Activated CD4-positive, alpha-beta T cell treated with anti-CD3 and anti-CD28 coated beads, Interleukin-2, amount 10 ng/mL, durations not matched to agents 7 days and 5 days (primary cell): ENCODE results near the gene STRN4. TPM values are rescaled to one million over a fixed set of nuclear protein-coding genes. Genes with fewer than 3 reads are reported as not detected.
A peak's percentile ranks its signal among the peaks of the same experiment; 100 is the strongest.

Experiments
- CTCF ChIA-PET: fragments of 350-600 bp; sonication (Branson Sonifier 250); formaldehyde crosslinking; loops from one replicate; lab custom pipeline; 2021; ENCODE audit warnings: antibody characterized with exemption; lab: Charles Lee
- POLR2A ChIA-PET: fragments of 350-600 bp; sonication (Branson Sonifier 250); formaldehyde crosslinking; loops from one replicate; lab custom pipeline; 2021; ENCODE audit warnings: antibody characterized with exemption; lab: Charles Lee
- DNase-seq: peaks from one replicate; pipeline ENCODE4 v3.0.0-alpha.2; 2020
- H3K27ac Mint-ChIP-seq: one replicate; pipeline ENCODE4 v1.8.0; 2021; ENCODE audit warnings: mild to moderate bottlenecking, moderate library complexity, mixed read lengths
- H3K27me3 Mint-ChIP-seq: one replicate; pipeline ENCODE4 v1.8.0; 2021; ENCODE audit warnings: mixed read lengths
- H3K36me3 Mint-ChIP-seq: one replicate; pipeline ENCODE4 v1.8.0; 2021; ENCODE audit warnings: low read depth, mixed read lengths
- H3K4me1 Mint-ChIP-seq: one replicate; pipeline ENCODE4 v1.8.0; 2021; ENCODE audit warnings: mixed read lengths
- H3K4me3 Mint-ChIP-seq: one replicate; pipeline ENCODE4 v1.8.0; 2021; ENCODE audit warnings: mild to moderate bottlenecking, moderate library complexity, mixed read lengths
- H3K9me3 Mint-ChIP-seq: one replicate; pipeline ENCODE4 v1.8.0; 2021; ENCODE audit warnings: mixed read lengths
- total RNA-seq, 2 experiments: library from RNA; stranded (reverse); gene quantifications; one replicate each; pipeline ENCODE4 v1.2.3, GENCODE V29; 2021

The STRN4 gene
- total RNA-seq, 2 experiments from 2014 or later = 77.9 to 86.4 TPM

DNA sequence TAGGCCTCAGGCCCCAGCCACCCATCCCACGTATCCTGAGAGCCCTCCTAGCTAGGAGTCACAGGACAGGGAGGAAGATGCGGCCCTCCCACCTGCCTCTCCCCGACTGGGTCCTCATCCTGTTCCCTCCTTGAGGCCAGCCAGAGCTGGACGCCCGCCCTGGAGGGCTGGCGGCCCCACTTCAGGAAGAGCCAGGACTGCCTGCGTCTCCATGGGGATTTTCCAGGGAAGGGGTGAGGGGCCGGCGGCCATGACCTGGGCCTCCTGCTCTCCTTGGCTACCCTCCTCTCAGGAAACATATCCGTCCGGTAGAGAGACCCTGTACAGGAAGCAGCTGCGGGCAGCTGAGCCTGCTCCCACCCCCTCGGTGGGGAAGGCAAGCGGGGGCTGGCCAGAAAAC, 18.0 kb downstream of the STRN4 start:
- POLR2A ChIA-PET = no interaction called here
- Mint-ChIP-seq H3K36me3 (peaks cover 43% of the 10 kb centered on the region), H3K4me1 (peaks cover 32% of the 10 kb centered on the region), H3K27ac (no peak overlapping the region), H3K27me3 (no peaks in the 10 kb centered on the region), H3K9me3 (no peaks in the 10 kb centered on the region), H3K4me3 (no peak overlapping the region)
- no peak for DNase-seq
- CTCF ChIA-PET = interaction anchor here (0.6 to 4.3 kb wide), 17 partner anchors 8 to 1271 kb away, joined by 3 to 36 read pairs (median 5); partner anchors contain the start of gene PRKD2

DNA sequence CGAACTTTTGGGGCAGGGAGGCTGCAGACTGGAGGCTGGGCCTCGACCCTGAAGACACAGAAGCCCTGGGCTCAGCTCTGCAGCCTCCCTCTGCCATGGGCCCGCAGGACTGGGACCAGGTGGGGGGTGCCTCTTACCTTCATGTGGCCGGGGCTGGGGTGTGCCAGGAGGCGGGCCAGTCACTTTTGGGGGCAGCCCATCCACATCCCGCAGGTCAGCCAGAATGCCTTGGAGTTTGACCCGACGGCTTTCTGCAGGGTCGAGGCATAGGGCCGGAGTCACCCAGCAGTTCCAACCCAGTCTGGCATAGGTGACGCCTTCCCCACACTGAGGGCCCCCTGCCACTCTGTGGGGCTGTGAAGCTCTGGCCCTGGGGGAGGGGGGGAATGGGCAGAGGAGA, 18.5 kb downstream of the STRN4 start:
- no peaks in the 10 kb centered on the region for H3K27me3 Mint-ChIP-seq
- peaks cover 43% of the 10 kb centered on the region for H3K36me3 Mint-ChIP-seq
- ChIA-PET POLR2A (no interaction called here), CTCF (interaction anchor here (0.7 to 4.3 kb wide), 13 partner anchors 8 to 188 kb away, joined by 3 to 36 read pairs (median 5); partner anchors contain the start of gene PRKD2)
- H3K4me1 Mint-ChIP-seq = peaks cover 34% of the 10 kb centered on the region
- H3K4me3 Mint-ChIP-seq = no peak overlapping the region
- no peaks in the 10 kb centered on the region for H3K9me3 Mint-ChIP-seq
- no peak overlapping the region for H3K27ac Mint-ChIP-seq
- DNase-seq = no peak

DNA sequence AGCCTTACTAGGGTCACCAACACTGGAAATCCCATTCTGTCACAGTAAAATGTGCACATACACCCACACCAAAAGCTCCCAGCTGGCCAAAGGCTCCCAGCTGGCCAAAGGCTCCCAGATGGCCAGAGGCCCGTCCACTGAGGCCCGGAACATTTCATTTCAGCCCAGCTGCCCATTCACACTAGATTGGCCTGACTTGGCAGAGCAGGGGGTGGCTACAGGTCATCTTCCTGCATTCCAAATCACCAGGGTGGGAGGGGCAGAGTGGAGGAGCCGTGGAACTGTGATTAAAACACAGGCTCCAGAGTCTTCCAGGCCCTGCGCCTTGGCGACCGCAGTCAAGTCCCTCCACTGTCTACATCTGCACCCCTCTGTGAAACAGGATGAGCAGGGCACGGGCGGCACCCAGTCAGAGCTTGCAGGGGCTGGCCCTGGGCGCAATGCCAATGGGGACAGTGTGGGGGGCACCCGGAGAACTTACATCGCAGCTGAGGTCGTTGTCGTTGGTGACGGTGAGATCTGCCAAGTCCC, 19.2 kb downstream of the STRN4 start:
- H3K4me3 Mint-ChIP-seq = no peak overlapping the region
- CTCF ChIA-PET = interaction anchor here (1.5 to 2.3 kb wide), 3 partner anchors 10 to 110 kb away, joined by 4 to 9 read pairs (median 5); no protein-coding TSS in a partner anchor
- no peaks in the 10 kb centered on the region for H3K9me3 Mint-ChIP-seq
- peak overlapping the region; percentile 1 for H3K27ac Mint-ChIP-seq
- POLR2A ChIA-PET = no interaction called here
- DNase-seq = no peak
- H3K4me1 Mint-ChIP-seq = peaks cover 36% of the 10 kb centered on the region
- H3K36me3 Mint-ChIP-seq = peaks cover 46% of the 10 kb centered on the region
- H3K27me3 Mint-ChIP-seq = no peaks in the 10 kb centered on the region

DNA sequence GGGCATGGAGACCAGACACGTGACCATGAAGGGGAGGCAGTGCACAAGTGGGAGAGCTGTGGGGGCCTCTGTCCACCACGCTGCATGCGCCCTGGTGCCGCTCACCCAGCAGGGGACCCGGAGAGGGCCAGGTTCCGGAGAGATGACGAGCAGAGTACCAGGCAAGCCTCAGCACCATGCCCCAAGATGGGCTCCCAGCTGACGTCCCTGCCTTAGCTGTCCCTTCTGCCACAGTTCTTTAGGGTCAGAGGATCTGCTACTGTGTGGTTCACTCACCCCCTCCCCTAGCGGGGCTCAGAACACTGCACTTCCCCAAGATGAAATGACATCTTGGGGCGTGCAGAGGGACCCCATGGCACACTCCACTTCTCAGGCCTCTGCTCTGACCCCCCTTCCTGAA, 19.7 kb downstream of the STRN4 start:
- H3K36me3 Mint-ChIP-seq = peaks cover 44% of the 10 kb centered on the region

DNA sequence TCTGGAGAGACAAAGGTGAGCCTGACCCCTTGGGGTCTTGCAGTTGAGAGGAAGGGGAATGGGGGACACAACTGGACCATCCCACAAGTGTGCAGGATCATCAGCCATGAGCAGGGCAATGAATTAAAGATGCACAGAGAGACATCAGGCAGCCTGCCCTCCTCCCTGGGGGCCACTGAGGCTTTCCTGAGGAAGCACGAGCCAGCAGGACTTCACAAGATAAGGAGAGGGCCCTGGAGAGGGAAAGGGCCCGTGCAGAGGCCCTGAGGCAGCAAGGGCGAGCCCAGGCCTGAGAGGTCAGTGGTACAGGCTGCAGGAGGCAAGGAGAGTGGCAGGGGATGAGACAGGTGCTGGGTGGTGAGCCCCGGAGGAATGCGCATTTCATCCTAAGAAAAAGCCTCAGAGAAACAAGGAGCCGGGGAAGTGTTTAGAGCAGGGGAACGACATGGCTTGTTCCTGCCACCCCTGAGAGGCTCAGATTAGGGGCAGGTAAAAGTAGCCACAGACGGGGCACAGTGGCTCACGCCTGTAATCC, 20.3 kb downstream of the STRN4 start:
- ChIA-PET CTCF (interaction anchor here (0.9 kb wide), 1 partner anchor 112 kb away, joined by 3 read pairs; no protein-coding TSS in a partner anchor), POLR2A (no interaction called here)
- Mint-ChIP-seq H3K27me3 (no peaks in the 10 kb centered on the region), H3K4me3 (no peak overlapping the region), H3K4me1 (peaks cover 30% of the 10 kb centered on the region), H3K36me3 (peaks cover 42% of the 10 kb centered on the region), H3K9me3 (no peaks in the 10 kb centered on the region), H3K27ac (no peak overlapping the region)
- DNase-seq = no peak

More for the DNA sequence above, 19.7 kb downstream of the STRN4 start:
- no peaks in the 10 kb centered on the region for H3K9me3 Mint-ChIP-seq
- H3K27ac Mint-ChIP-seq = peak overlapping the region; percentile 1
- ChIA-PET POLR2A (no interaction called here), CTCF (no interaction called here)
- DNase-seq = no peak
- no peak overlapping the region for H3K4me3 Mint-ChIP-seq
- no peaks in the 10 kb centered on the region for H3K27me3 Mint-ChIP-seq
- peaks cover 33% of the 10 kb centered on the region for H3K4me1 Mint-ChIP-seq

DNA sequence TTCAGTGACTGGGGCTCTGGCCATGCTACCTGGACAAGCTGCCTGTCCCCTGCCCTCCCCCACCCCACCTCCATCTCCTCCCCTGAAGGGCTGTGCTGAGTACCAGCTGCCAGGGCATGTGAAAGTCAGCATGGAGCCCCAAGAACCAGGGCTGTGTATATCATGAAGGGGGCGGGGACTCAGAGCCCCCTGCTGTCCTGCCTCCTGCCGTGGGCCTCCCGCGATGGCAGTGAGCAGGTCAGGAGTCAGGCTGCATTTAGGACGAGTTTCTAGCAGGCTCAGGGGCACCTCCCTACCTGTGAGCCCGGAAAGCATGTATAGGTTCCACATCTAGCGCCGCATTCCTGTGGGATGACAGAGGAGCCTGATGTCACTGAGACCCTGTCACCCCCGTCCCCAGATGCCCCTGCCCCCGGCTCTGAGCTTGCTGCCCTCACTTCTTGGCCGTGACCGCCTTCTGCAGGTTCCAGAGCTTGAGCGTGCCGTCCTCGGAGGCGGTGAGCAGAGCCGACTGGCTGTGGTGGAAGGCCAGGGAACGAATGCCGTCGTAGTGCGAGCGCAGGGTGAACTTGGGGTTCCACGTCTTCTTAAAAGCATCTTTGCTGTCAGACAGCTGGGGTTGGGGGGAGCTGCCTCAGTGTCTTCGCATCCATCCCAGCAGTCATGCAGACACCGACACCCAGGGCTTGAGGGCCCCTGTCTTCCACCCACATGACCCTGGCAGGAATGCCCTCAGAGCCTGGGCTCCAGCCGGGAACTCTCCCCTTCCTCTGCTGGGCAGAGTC, 21.0 kb downstream of the STRN4 start:
- no peak for DNase-seq
- no peak overlapping the region for H3K27ac Mint-ChIP-seq
- CTCF ChIA-PET = interaction anchor here (0.9 kb wide), 2 partner anchors 16 to 111 kb away, joined by 3 read pairs; no protein-coding TSS in a partner anchor

DNA sequence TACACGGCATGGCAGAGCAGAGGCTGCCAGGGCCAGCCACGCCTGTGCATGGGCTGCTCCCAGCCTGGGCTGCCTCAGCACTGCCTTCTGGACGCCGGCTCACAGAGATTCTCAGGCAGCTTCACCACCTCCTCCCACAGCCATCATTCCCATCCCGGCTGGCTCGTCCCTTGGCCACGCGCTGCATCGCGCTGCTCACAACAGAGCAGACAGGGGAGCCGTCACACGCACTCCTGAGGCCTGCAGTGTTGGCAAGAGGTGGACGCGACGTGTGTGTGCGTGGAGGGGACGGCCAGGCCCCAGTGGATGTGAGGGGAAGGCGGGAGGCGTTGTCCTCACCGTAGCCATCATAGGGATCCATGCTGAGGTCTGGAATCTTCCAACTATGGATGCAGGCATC, 21.8 kb downstream of the STRN4 start:
- ChIA-PET POLR2A (no interaction called here), CTCF (interaction anchor here (0.9 to 1.2 kb wide), 2 partner anchors 15 to 20 kb away, joined by 3 to 4 read pairs; no protein-coding TSS in a partner anchor)
- H3K4me3 Mint-ChIP-seq = no peak overlapping the region
- no peak overlapping the region for H3K27ac Mint-ChIP-seq
- H3K9me3 Mint-ChIP-seq = no peaks in the 10 kb centered on the region
- H3K36me3 Mint-ChIP-seq = peaks cover 43% of the 10 kb centered on the region
- H3K27me3 Mint-ChIP-seq = no peaks in the 10 kb centered on the region
- DNase-seq = no peak
- peaks cover 33% of the 10 kb centered on the region for H3K4me1 Mint-ChIP-seq

More for the DNA sequence above, 21.0 kb downstream of the STRN4 start:
- H3K9me3 Mint-ChIP-seq = no peaks in the 10 kb centered on the region
- H3K4me1 Mint-ChIP-seq = peaks cover 33% of the 10 kb centered on the region
- H3K27me3 Mint-ChIP-seq = no peaks in the 10 kb centered on the region
- H3K36me3 Mint-ChIP-seq = peaks cover 44% of the 10 kb centered on the region
- H3K4me3 Mint-ChIP-seq = no peak overlapping the region
- POLR2A ChIA-PET = no interaction called here

DNA sequence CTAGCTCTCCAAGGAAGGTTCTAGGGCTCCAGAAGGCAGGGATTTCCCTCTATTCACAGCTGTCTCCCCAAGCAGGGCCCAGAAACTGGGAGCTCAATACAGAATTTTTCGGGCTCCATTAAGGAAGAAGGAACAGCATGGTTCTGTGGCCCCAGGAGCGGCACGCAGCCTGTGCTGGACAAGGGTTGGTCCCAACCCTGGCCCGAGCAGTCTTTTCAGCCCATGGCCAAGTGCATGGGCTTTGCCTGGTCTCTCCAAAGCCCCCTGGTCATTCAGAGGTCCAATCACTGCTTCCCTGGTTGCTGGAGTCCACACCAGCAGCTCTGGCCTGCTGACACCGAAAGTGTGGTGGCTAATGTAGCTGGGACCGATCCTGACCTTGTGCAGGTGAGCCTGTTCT, 22.8 kb downstream of the STRN4 start:
- Mint-ChIP-seq H3K9me3 (no peaks in the 10 kb centered on the region), H3K4me3 (no peak overlapping the region), H3K4me1 (peaks cover 37% of the 10 kb centered on the region), H3K27me3 (no peaks in the 10 kb centered on the region), H3K27ac (no peak overlapping the region), H3K36me3 (peaks cover 44% of the 10 kb centered on the region)
- ChIA-PET POLR2A (no interaction called here), CTCF (interaction anchor here (0.6 to 1.6 kb wide), 4 partner anchors 10 to 97 kb away, joined by 3 to 4 read pairs (median 4); no protein-coding TSS in a partner anchor)
- no peak for DNase-seq

DNA sequence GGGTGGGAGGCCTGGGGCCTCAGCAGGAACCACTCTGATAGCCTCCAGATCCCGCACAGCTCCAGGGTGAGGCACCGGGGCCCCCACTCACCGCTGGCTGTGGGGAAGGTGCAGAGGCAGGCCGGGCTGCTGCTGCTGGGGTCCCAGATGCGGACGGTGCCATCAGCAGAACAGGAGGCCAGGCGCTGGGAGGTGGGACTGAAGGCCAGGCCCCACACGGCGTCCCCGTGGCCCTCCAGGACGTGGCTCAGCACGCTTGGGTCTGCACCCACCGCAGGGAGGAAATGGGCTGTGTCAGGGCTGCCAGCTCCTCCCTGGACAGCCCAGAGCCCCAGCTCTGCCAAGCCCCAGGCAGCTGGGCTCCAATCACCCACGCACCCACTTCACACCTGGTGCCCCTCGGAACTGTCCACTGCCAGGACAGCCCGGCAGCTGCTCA, 23.2 kb downstream of the STRN4 start:
- H3K9me3 Mint-ChIP-seq = no peaks in the 10 kb centered on the region
- no peak overlapping the region for H3K4me3 Mint-ChIP-seq
- H3K27ac Mint-ChIP-seq = no peak overlapping the region
- peaks cover 40% of the 10 kb centered on the region for H3K4me1 Mint-ChIP-seq
- POLR2A ChIA-PET = no interaction called here
- H3K27me3 Mint-ChIP-seq = no peaks in the 10 kb centered on the region
- no peak for DNase-seq
- CTCF ChIA-PET = interaction anchor here (0.9 to 1.6 kb wide), 2 partner anchors 9 to 19 kb away, joined by 4 read pairs; no protein-coding TSS in a partner anchor
- H3K36me3 Mint-ChIP-seq = peaks cover 44% of the 10 kb centered on the region

DNA sequence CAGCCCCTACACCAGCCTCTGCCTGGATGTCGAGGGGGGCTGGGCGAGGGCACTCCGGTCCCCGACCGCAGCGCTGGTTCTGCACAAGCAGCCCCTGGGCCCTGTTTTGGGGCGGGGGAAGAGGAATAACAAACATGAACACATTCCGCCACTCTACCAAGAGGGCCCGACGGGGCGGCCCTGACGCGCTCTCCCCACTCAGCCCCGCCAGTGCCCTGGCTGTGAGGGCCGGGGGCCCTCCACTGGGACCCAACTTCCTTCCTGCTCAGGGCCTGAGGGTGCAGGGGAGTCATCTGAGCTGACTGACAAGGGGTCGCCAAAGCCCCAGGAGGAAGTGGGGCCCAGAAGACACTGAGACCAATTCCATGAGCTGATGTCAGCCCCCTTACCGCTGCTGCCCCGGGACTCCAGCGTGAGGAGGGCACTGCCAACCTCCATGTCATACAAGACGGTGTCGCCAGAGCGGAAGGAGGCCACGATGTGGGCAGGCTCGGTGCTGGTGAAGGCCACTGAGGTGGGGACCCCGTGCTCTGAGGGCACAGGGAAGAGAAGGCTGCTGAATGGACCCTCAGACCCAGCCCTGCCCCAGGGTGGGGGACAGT, 23.7 kb downstream of the STRN4 start:
- peaks cover 47% of the 10 kb centered on the region for H3K36me3 Mint-ChIP-seq
- POLR2A ChIA-PET = no interaction called here
- no peaks in the 10 kb centered on the region for H3K9me3 Mint-ChIP-seq
- no peaks in the 10 kb centered on the region for H3K27me3 Mint-ChIP-seq
- H3K27ac Mint-ChIP-seq = no peak overlapping the region
- CTCF ChIA-PET = interaction anchor here (0.9 to 1.6 kb wide), 2 partner anchors 9 to 19 kb away, joined by 4 read pairs; no protein-coding TSS in a partner anchor
- H3K4me3 Mint-ChIP-seq = no peak overlapping the region
- H3K4me1 Mint-ChIP-seq = peaks cover 44% of the 10 kb centered on the region
- no peak for DNase-seq

DNA sequence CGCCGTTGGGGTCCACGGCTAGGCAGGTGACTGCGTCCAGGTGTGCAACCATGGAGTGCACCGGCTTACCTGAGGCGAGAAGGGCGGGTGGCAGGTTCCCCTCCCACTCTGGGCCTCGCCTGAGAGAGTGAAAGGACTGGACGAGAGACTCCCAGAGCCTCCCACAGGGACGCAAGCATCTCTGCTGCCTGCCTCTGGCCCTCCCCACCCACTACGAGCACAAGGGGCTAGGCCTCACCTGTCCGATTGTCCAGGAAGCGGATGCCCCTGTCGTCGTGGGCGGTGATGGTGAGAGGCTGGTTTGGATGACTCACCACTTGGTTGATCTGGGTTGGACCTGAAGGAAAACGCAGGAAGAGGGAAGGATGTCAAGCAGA, 24.3 kb downstream of the STRN4 start:
- Mint-ChIP-seq H3K9me3 (no peaks in the 10 kb centered on the region), H3K27me3 (no peaks in the 10 kb centered on the region), H3K36me3 (peaks cover 43% of the 10 kb centered on the region), H3K27ac (no peak overlapping the region), H3K4me1 (peaks cover 43% of the 10 kb centered on the region), H3K4me3 (no peak overlapping the region)
- ChIA-PET CTCF (interaction anchor here (1.3 to 1.6 kb wide), 2 partner anchors 9 to 20 kb away, joined by 3 to 4 read pairs; no protein-coding TSS in a partner anchor), POLR2A (no interaction called here)
- no peak for DNase-seq

DNA sequence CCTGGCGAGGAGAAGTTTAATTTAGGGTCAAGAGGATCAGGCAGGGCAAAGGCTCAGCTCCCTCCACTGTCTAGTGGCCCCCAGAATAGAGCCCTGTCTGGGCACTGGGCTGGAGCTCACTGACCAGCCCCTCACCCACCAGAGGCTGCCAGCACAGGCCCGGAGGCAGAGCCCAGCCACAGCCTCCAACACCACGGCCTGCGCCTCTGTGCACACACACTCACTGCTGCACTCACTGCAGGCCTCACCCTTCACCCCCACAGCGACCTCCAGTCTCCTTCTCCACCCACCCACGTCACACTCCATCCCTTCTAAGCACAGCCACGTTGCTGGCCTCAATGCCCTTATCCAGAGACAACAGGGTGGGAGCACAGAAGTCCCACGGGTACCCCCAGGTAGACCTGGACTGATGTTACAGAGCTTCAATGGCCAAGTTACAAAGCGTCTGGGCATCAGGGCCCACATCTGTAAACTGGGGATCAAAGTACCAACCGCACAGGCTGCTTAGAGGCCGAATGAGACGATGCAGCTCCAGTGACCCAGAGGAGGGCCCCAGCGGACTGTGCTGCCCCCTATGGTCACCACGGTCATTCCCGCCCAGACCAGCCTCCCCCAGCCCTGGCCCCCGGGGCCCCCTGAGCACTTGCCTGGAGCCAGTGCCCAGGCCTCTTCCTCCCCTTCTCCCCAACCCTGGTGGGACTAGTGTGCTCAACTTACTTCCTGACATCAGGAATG, 24.8 kb downstream of the STRN4 start:
- Mint-ChIP-seq H3K4me3 (no peak overlapping the region), H3K9me3 (no peaks in the 10 kb centered on the region), H3K27ac (peak overlapping the region; percentile 50), H3K36me3 (peaks cover 44% of the 10 kb centered on the region), H3K4me1 (peaks cover 43% of the 10 kb centered on the region), H3K27me3 (no peaks in the 10 kb centered on the region)
- DNase-seq = no peak
- POLR2A ChIA-PET = no interaction called here
- CTCF ChIA-PET = interaction anchor here (0.8 to 1.3 kb wide), 2 partner anchors 9 to 45 kb away, joined by 3 read pairs; no protein-coding TSS in a partner anchor
